ENCODE measurements around the gene PNMA8B.

The PNMA8B gene

GRCh38 chr19:46503848-46504453 lies 8.3 kb upstream of the PNMA8B start:
- no peak for TF ChIP-seq EZH2phosphoT487 (IDR thresholded peaks at IDR 0.05; ENCODE audit: low read length)
- TF ChIP-seq EZH2 (optimal IDR thresholded peaks at IDR 0.05; ENCODE audit: low read depth, low read length), result no peak
- TF ChIP-seq, protein P1, sequence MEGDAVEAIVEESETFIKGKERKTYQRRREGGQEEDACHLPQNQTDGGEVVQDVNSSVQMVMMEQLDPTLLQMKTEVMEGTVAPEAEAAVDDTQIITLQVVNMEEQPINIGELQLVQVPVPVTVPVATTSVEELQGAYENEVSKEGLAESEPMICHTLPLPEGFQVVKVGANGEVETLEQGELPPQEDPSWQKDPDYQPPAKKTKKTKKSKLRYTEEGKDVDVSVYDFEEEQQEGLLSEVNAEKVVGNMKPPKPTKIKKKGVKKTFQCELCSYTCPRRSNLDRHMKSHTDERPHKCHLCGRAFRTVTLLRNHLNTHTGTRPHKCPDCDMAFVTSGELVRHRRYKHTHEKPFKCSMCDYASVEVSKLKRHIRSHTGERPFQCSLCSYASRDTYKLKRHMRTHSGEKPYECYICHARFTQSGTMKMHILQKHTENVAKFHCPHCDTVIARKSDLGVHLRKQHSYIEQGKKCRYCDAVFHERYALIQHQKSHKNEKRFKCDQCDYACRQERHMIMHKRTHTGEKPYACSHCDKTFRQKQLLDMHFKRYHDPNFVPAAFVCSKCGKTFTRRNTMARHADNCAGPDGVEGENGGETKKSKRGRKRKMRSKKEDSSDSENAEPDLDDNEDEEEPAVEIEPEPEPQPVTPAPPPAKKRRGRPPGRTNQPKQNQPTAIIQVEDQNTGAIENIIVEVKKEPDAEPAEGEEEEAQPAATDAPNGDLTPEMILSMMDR (IDR thresholded peaks at IDR 0.05; ENCODE audit: low read length), result no peak
- Histone ChIP-seq H3K9me3 (replicated peaks; ENCODE audit: insufficient read depth, low read length) (no peaks in the 10 kb centered on the region), H3K4me2 (ENCODE audit: low read depth, low read length) (no peak overlapping the region)

GRCh38 chr19:46502891-46503290 lies 7.2 kb upstream of the PNMA8B start:
- Histone ChIP-seq H4K20me1 (ENCODE audit: insufficient read depth, low read length) (no peaks in the 10 kb centered on the region), H3K27ac (ENCODE audit: low read length) (no peak overlapping the region), H3K4me2 (ENCODE audit: low read depth, low read length) (no peak overlapping the region), H3K79me2 (ENCODE audit: low read length) (no peaks in the 10 kb centered on the region), H2AFZ (ENCODE audit: low read length) (no peak overlapping the region), H3K27me3 (replicated peaks; ENCODE audit: insufficient read depth, low read length) (peaks cover 83% of the 10 kb centered on the region), H3K9me3 (replicated peaks; ENCODE audit: insufficient read depth, low read length) (no peaks in the 10 kb centered on the region), H3F3A (ENCODE audit: insufficient read depth, low read length) (no peaks in the 10 kb centered on the region), H3K36me3 (replicated peaks; ENCODE audit: insufficient read depth, low read length) (no peaks in the 10 kb centered on the region), H3K9me2 (replicated peaks; ENCODE audit: insufficient read depth, low read length) (no peaks in the 10 kb centered on the region), H3K9ac (ENCODE audit: low read length) (no peak overlapping the region), H3K4me1 (ENCODE audit: low read length) (no peaks in the 10 kb centered on the region), H3K4me3 (ENCODE audit: low read length) (no peak overlapping the region)
- DNase-seq, result no peak
- TF ChIP-seq EZH2phosphoT487 (IDR thresholded peaks at IDR 0.05; ENCODE audit: low read length), result no peak
- TF ChIP-seq, protein P1 (IDR thresholded peaks at IDR 0.05; ENCODE audit: low read length), result no peak
- no peak for TF ChIP-seq EZH2 (optimal IDR thresholded peaks at IDR 0.05; ENCODE audit: low read depth, low read length)

More at GRCh38 chr19:46503848-46504453, 8.3 kb upstream of the PNMA8B start:
- Histone ChIP-seq H4K20me1 (ENCODE audit: insufficient read depth, low read length) (no peaks in the 10 kb centered on the region), H3K79me2 (ENCODE audit: low read length) (no peaks in the 10 kb centered on the region), H2AFZ (ENCODE audit: low read length) (no peak overlapping the region), H3K27ac (ENCODE audit: low read length) (no peak overlapping the region), H3F3A (ENCODE audit: insufficient read depth, low read length) (no peaks in the 10 kb centered on the region), H3K9me2 (replicated peaks; ENCODE audit: insufficient read depth, low read length) (no peaks in the 10 kb centered on the region), H3K4me3 (ENCODE audit: low read length) (no peak overlapping the region), H3K27me3 (replicated peaks; ENCODE audit: insufficient read depth, low read length) (peaks cover 81% of the 10 kb centered on the region), H3K36me3 (replicated peaks; ENCODE audit: insufficient read depth, low read length) (no peaks in the 10 kb centered on the region), H3K4me1 (ENCODE audit: low read length) (no peaks in the 10 kb centered on the region), H3K9ac (ENCODE audit: low read length) (no peak overlapping the region)
- no peak for DNase-seq

DNA sequence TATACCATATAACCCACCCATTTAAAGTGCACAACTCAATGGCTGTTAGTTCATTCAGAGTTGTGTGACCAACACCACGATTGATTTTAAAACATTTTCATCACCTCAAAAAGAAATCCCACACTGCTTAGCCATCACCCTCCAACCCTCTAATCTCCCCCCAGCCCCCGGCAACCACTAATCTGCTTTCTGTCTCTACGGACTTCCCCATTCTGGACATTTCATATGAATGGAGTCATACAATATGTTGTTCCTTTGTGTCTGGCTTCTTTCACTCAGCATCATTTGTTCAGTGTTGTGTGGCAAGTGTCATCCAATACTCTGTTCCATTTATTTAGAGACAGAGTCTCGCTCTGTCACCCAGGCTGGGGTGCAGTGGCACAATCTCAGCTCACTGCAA lies 4.0 kb upstream of the PNMA8B start:
- H3K79me2 ChIP-seq (ENCODE audit: low read length), result no peaks in the 10 kb centered on the region
- no peak overlapping the region for H3K9ac ChIP-seq (ENCODE audit: low read length)
- H3K9me3 ChIP-seq (replicated peaks; ENCODE audit: insufficient read depth, low read length), result no peaks in the 10 kb centered on the region
- H3K4me1 ChIP-seq (ENCODE audit: low read length), result no peaks in the 10 kb centered on the region
- H3K9me2 ChIP-seq (replicated peaks; ENCODE audit: insufficient read depth, low read length), result no peaks in the 10 kb centered on the region
- H3K36me3 ChIP-seq (replicated peaks; ENCODE audit: insufficient read depth, low read length), result no peaks in the 10 kb centered on the region
- no peaks in the 10 kb centered on the region for H4K20me1 ChIP-seq (ENCODE audit: insufficient read depth, low read length)
- TF ChIP-seq, protein P1 (IDR thresholded peaks at IDR 0.05; ENCODE audit: low read length), result no peak
- TF ChIP-seq EZH2phosphoT487 (IDR thresholded peaks at IDR 0.05; ENCODE audit: low read length) (no peak), EZH2 (optimal IDR thresholded peaks at IDR 0.05; ENCODE audit: low read depth, low read length) (no peak)
- no peak overlapping the region for H3K27ac ChIP-seq (ENCODE audit: low read length)
- H2AFZ ChIP-seq (ENCODE audit: low read length), result no peak overlapping the region
- H3F3A ChIP-seq (ENCODE audit: insufficient read depth, low read length), result no peaks in the 10 kb centered on the region
- H3K4me3 ChIP-seq (ENCODE audit: low read length), result no peak overlapping the region
- DNase-seq, result no peak
- no peak overlapping the region for H3K4me2 ChIP-seq (ENCODE audit: low read depth, low read length)
- H3K27me3 ChIP-seq (replicated peaks; ENCODE audit: insufficient read depth, low read length), result peaks cover 85% of the 10 kb centered on the region

All from MM.1S (cell line).